Measurements from ENCODE around the gene AMMECR1L. TPM values are rescaled to one million over a fixed set of nuclear protein-coding genes. Genes with fewer than 3 reads are reported as not detected.

Gene AMMECR1L
- total RNA-seq, 2 donors from 2014 or later, result 21.7 to 22.0 TPM

- Histone ChIP-seq H3K27me3 (ENCODE audit: control insufficient read depth, insufficient read depth, low read length, poor library complexity, severe bottlenecking) (no peaks in the 10 kb centered on the region), H3K36me3 (ENCODE audit: control insufficient read depth, insufficient read depth, low read length) (peaks cover 53% of the 10 kb centered on the region), H3K4me1 (ENCODE audit: control insufficient read depth, insufficient read depth, low read length) (no peaks in the 10 kb centered on the region), H3K4me3 (ENCODE audit: low read length) (no peak overlapping the region), H3K9ac (ENCODE audit: extremely low read depth, low read length, poor library complexity, severe bottlenecking) (no peak overlapping the region), H3K9me3 (ENCODE audit: control insufficient read depth, low read length) (no peaks in the 10 kb centered on the region), H3K27ac (ENCODE audit: low read depth, low read length) (no peak overlapping the region)
- Mint-ChIP-seq H3K36me3 (ENCODE audit: low read depth) (peaks cover 52% of the 10 kb centered on the region), H3K9me3 (no peaks in the 10 kb centered on the region), H3K4me1 (peaks cover 2% of the 10 kb centered on the region), H3K4me3 (no peak overlapping the region), H3K27me3 (ENCODE audit: insufficient read depth) (no peaks in the 10 kb centered on the region), H3K27ac (no peak overlapping the region)
- WGBS, 2 experiments (ENCODE audit: insufficient coverage in 1 of 2, insufficient read length in 1 of 2), result 97 to 100% methylated on average over 3 of the region's 3 CpGs
- no peak for DNase-seq
- no peak for TF ChIP-seq CTCF (conservative IDR thresholded peaks at IDR 0.05)
These were observed 8.1 kb downstream of the AMMECR1L start for GRCh38 chr2:127877626-127878025.

- no peak for TF ChIP-seq CTCF (conservative IDR thresholded peaks at IDR 0.05)
- H3K9me3 ChIP-seq (ENCODE audit: control insufficient read depth, low read length), result no peaks in the 10 kb centered on the region
These were observed 8.6 kb downstream of the AMMECR1L start for GRCh38 chr2:127877136-127877535.

GRCh38 chr2:127874378-127875269 is 11.1 kb downstream of the AMMECR1L start:
- DNase-seq, result no peak
- Mint-ChIP-seq H3K27ac (peak overlapping the region; percentile 72), H3K9me3 (no peaks in the 10 kb centered on the region), H3K36me3 (ENCODE audit: low read depth) (peaks cover 48% of the 10 kb centered on the region), H3K4me1 (peaks cover 2% of the 10 kb centered on the region), H3K27me3 (ENCODE audit: insufficient read depth) (no peaks in the 10 kb centered on the region), H3K4me3 (no peak overlapping the region)
- TF ChIP-seq CTCF (conservative IDR thresholded peaks at IDR 0.05), result no peak
- H3K9me3 ChIP-seq (ENCODE audit: control insufficient read depth, low read length), result no peaks in the 10 kb centered on the region
- H3K4me1 ChIP-seq (ENCODE audit: control insufficient read depth, insufficient read depth, low read length), result no peaks in the 10 kb centered on the region
- H3K9ac ChIP-seq (ENCODE audit: extremely low read depth, low read length, poor library complexity, severe bottlenecking), result no peak overlapping the region
- H3K4me3 ChIP-seq (ENCODE audit: low read length), result no peak overlapping the region
- WGBS, 2 experiments (ENCODE audit: insufficient coverage in 1 of 2, insufficient read length in 1 of 2), result 88 to 97% methylated on average over 4 to 7 of the region's 7 CpGs
- no peaks in the 10 kb centered on the region for H3K27me3 ChIP-seq (ENCODE audit: control insufficient read depth, insufficient read depth, low read length, poor library complexity, severe bottlenecking)
- H3K27ac ChIP-seq (ENCODE audit: low read depth, low read length), result peak overlapping the region; percentile 40
- peaks cover 48% of the 10 kb centered on the region for H3K36me3 ChIP-seq (ENCODE audit: control insufficient read depth, insufficient read depth, low read length)

More at GRCh38 chr2:127877136-127877535, 8.6 kb downstream of the AMMECR1L start:
- Histone ChIP-seq H3K27ac (ENCODE audit: low read depth, low read length) (no peak overlapping the region), H3K36me3 (ENCODE audit: control insufficient read depth, insufficient read depth, low read length) (peaks cover 53% of the 10 kb centered on the region), H3K4me3 (ENCODE audit: low read length) (no peak overlapping the region), H3K9ac (ENCODE audit: extremely low read depth, low read length, poor library complexity, severe bottlenecking) (no peak overlapping the region), H3K4me1 (ENCODE audit: control insufficient read depth, insufficient read depth, low read length) (no peaks in the 10 kb centered on the region), H3K27me3 (ENCODE audit: control insufficient read depth, insufficient read depth, low read length, poor library complexity, severe bottlenecking) (no peaks in the 10 kb centered on the region)
- H3K27me3 Mint-ChIP-seq (ENCODE audit: insufficient read depth), result no peaks in the 10 kb centered on the region
- H3K9me3 Mint-ChIP-seq, result no peaks in the 10 kb centered on the region
- peaks cover 2% of the 10 kb centered on the region for H3K4me1 Mint-ChIP-seq
- peaks cover 52% of the 10 kb centered on the region for H3K36me3 Mint-ChIP-seq (ENCODE audit: low read depth)
- WGBS, 2 experiments (ENCODE audit: insufficient coverage in 1 of 2, insufficient read length in 1 of 2), result 96% methylated on average over 2 of the region's 2 CpGs; no CpG with 5 or more reads in 1 of the 2 experiments
- no peak overlapping the region for H3K27ac Mint-ChIP-seq
- no peak for DNase-seq
- no peak overlapping the region for H3K4me3 Mint-ChIP-seq
